Right lobe of liver (tissue), 6 donors: ENCODE data around the gene DNAH2. TPM values are rescaled to one million over a fixed set of nuclear protein-coding genes. Genes with fewer than 3 reads are reported as not detected.

Experiments used
- ATAC-seq, 4 donors: fragments of 200-7000 bp; cut with Tn5 transposase; one replicate each; pipeline ENCODE4 v1.9.1; 2020; ENCODE audit warnings: mild to moderate bottlenecking in 4 of 4, moderate library complexity in 4 of 4
- DNase-seq, 3 donors: peaks; one replicate each; pipeline ENCODE4 v3.0.0-alpha.2; 2020
- H3K27ac ChIP-seq, 3 donors: fragments of 200-600 bp; one replicate each; pipeline ENCODE4 v1.8.0; 2022
- H3K27me3 ChIP-seq, 2 donors: fragments of 200-600 bp; one replicate each; pipeline ENCODE4 v1.8.0; 2022
- H3K36me3 ChIP-seq, 4 donors: fragments of 200-600 bp; sonication (generic) in 1 of 4; one replicate each; pipeline versions ENCODE4 v1.5.1 to v1.8.0; 2017 to 2022; ENCODE audit warnings: control low read depth in 1 of 4
- H3K4me1 ChIP-seq, 4 donors: fragments of 200-600 bp; sonication (generic) in 1 of 4; one replicate each; pipeline versions ENCODE4 v1.5.1 to v1.8.0; 2017 to 2022; ENCODE audit warnings: control low read depth in 1 of 4
- H3K4me3 ChIP-seq, 3 donors: fragments of 200-600 bp; one replicate each; pipeline ENCODE4 v1.8.0; 2022
- H3K9me3 ChIP-seq, 4 donors: fragments of 200-600 bp; sonication (generic) in 1 of 4; one replicate each; pipeline versions ENCODE4 v1.5.1 to v1.8.0; 2017 to 2022; ENCODE audit warnings: control low read depth in 1 of 4
- CTCF ChIP-seq, 4 donors: fragments of 200-600 bp in 3 of 4; fragments of 450-650 bp in 1 of 4; IDR thresholded peaks; one replicate each; pipeline versions ENCODE4 v1.5.1 to v1.8.0; 2016 to 2022; ENCODE audit warnings: antibody characterized with exemption in 4 of 4, mild to moderate bottlenecking in 2 of 4
- POLR2A ChIP-seq: fragments of 450-650 bp; IDR thresholded peaks from one replicate; pipeline ENCODE4 v1.6.1; 2017; ENCODE audit warnings: antibody characterized with exemption, mild to moderate bottlenecking
- WGBS: methylation state at CpG from one replicate; pipeline ENCODE4 v1.1.6; 2018; ENCODE audit warnings: low coverage, low lambda C conversion rate; ENCODE audit not compliant: insufficient coverage; ENCODE audit errors: missing lambda C conversion rate; 5-methylcytosine and 5-hydroxymethylcytosine counted together
- intact Hi-C, 2 donors: fragments of 100-400 bp; cut with DNase I; formaldehyde crosslinking; loops; one replicate each; pipeline versions ENCODE4 v1.11.2 to v1.14.1; 2022
- total RNA-seq, 6 experiments: library from RNA; depleted of rRNA in 2 of 6; stranded (reverse); fragments of >200 nt in 2 of 6; fragmentation: NEBNext Ultra II Directional in 3 of 6; extraction: Animal tissue kit (Norgen Biotek cat#: 25700) in 3 of 6; gene quantifications; one replicate each; pipeline versions ENCODE4 v1.1.0 to v1.2.4, GENCODE V29; 2016 to 2023
- donor health status: DM: no; HTN: yes; CAD: no.
- donor health status: DM: no; HTN: no; CAD: no.
- donor health status: DM: no; HTN: no; CAD: no.
- donor health status: DM: no; HTN: yes; CAD: no.
- donor health status: DM: no; HTN: yes; CAD: no.

The DNAH2 gene
- total RNA-seq, 6 experiments from 2014 or later, result 0.12 to 0.38 (median 0.27) TPM

DNA sequence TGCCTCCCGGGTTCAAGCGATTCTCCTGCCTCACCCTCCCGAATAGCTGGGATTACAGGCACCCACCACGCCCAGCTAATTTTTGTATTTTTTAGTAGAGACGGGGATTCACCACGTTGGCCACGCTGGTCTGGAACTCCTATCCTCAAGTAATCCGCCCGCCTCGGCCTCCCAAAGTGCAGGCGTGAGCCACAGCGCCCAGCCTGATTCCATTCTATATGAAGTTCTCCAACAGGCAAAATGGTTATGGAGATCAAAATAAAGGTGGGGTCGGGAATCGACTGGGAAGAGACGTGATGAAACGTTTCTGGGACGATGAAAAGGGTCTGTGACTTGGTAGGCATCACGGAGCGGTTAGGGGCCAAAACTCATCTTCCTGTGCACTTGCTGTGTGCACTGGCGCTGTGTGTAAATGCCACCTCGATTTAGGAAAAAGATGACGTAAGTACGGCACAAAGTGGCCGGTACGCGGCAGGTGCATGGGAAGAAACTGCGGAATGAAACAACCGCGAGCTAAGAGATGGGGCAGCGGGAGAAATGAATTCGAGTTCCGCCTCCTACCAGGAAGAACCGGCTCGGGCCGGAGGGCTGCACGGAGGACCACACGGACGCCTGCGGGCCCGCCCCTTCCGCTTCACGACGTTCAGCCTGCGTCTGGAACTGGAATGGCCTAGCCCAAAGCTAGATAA, 31.9 kb upstream of the DNAH2 start:
- Histone ChIP-seq H3K27ac (peak overlapping the region; percentile 90 to 98 (median 93)), H3K9me3 (no peaks in the 10 kb centered on the region), H3K27me3 (no peaks in the 10 kb centered on the region), H3K4me3 (peak overlapping the region; percentile 69 to 94 (median 88)), H3K4me1 (peaks cover 0 to 22% (median 10%) of the 10 kb centered on the region in 4 donors), H3K36me3 (no peaks in the 10 kb centered on the region)
- no peak for TF ChIP-seq POLR2A
- TF ChIP-seq CTCF (IDR thresholded peaks at IDR 0.05), result no peak
- WGBS, result 2% methylated on average over 29 of the region's 44 CpGs
- intact Hi-C loops, result loop anchor here (10.0 kb wide), 1 partner anchor 51 kb away; the partner anchor contains the start of gene SHBG (in 2 of the 2)
- ATAC-seq (peak; percentile 76 to 80 (median 78)), DNase-seq (peak; percentile 94 to 96 (median 94))

- TF ChIP-seq POLR2A (peak; percentile 82), CTCF (IDR thresholded peaks at IDR 0.05) (no peak)
- no peaks in the 10 kb centered on the region for H3K9me3 ChIP-seq
- no peaks in the 10 kb centered on the region for H3K36me3 ChIP-seq
- H3K4me1 ChIP-seq, result peaks cover 0 to 22% (median 10%) of the 10 kb centered on the region in 4 donors
- H3K4me3 ChIP-seq, result peak overlapping the region; percentile 69 to 94 (median 88)
- peak overlapping the region; percentile 90 to 98 (median 93) for H3K27ac ChIP-seq
- ATAC-seq (peak; percentile 60 to 68 (median 64)), DNase-seq (peak; percentile 78 to 81 (median 80))
- intact Hi-C loops, result loop anchor here (10.0 kb wide), 1 partner anchor 52 kb away; the partner anchor contains the start of gene SHBG (in 2 of the 2)
- WGBS, result 0% methylated on average over 21 of the region's 30 CpGs
- H3K27me3 ChIP-seq, result no peaks in the 10 kb centered on the region
Measured at GRCh38 chr17:7686222-7687071, 31.1 kb upstream of the DNAH2 start.

- peak within 1 kb of the TSS; percentile 69 to 94 (median 88) for H3K4me3 ChIP-seq
- no peaks in the 10 kb centered on the region for H3K9me3 ChIP-seq
- ATAC-seq (peak; percentile 58 to 65 (median 64)), DNase-seq (peak; percentile 84 to 92 (median 89))
- no peaks in the 10 kb centered on the region for H3K36me3 ChIP-seq
- intact Hi-C loops, result loop anchor here (10.0 kb wide), 1 partner anchor 52 kb away; the partner anchor contains the start of gene SHBG (in 2 of the 2)
- TF ChIP-seq CTCF (IDR thresholded peaks at IDR 0.05), result no peak
- TF ChIP-seq POLR2A, result peak; percentile 76
- H3K4me1 ChIP-seq, result peaks cover 0 to 22% (median 10%) of the 10 kb centered on the region in 4 donors
- H3K27me3 ChIP-seq, result no peaks in the 10 kb centered on the region
- peak within 1 kb of the TSS; percentile 90 to 98 (median 93) for H3K27ac ChIP-seq
- under 1% methylated on average over 22 of the region's 30 CpGs for WGBS
Measured at GRCh38 chr17:7687072-7687907, 30.3 kb upstream of the DNAH2 start, which contains the start of gene TP53. TP53 (minus strand) TSS chr17:7687490; CDS start chr17:7676594, 10,896 bp downstream.
